C4-2B (cell line): ENCODE results near the gene KLHL8.

Experiments used
- CTCF ChIP-seq: fragments of 450-650 bp; conservative IDR thresholded peaks from 2 replicates; pipeline ENCODE4 v1.5.1; 2017; ENCODE audit warnings: mild to moderate bottlenecking
- ZFX ChIP-seq: fragments of 450-650 bp; IDR thresholded peaks from 2 replicates; pipeline ENCODE4 v1.6.1; 2017

- TF ChIP-seq CTCF = no peak
- TF ChIP-seq ZFX = no peak
Measured at GRCh38 chr4:87179751-87180150, 40.7 kb downstream of the KLHL8 start.
